Cerebellar nuclear complex (tissue), 1 donor: ENCODE measurements around the gene KLHL29.

Experiments used
- DNase-seq, 2 experiments: peaks; one replicate each; lab custom pipeline; 2025; lab: John Stamatoyannopoulos, UW

The KLHL29 gene

DNA sequence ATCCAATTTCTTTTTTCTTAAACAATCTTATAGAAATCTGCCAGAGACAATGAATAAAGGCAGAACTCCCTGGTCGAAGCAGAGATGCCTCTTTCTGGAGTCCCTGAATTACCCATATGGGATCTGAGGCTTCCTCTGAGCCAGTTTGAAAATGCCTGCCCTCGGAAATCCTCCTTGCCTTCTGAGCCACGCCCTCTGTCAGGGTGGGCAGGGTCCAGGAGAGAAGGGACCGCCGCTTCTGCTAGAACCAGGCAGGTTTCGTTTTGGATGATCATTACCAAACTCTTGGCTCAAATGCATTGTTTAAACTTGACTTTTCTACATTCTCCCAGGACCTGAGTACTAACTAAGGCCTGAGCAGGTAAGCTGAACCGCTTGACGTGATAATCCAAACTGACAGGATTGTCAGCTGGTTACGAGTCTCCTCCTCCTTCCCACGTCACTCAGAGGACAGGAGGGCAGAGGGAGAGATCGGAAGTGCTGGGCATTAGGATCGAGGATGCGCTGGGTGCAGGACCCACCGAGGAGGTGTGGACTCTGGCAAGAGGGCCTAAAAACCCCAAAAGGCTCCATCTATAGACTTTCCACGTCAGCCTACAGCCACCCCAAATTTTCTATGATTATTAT lies 128.4 kb downstream of the KLHL29 start:
- no peak for DNase-seq

DNA sequence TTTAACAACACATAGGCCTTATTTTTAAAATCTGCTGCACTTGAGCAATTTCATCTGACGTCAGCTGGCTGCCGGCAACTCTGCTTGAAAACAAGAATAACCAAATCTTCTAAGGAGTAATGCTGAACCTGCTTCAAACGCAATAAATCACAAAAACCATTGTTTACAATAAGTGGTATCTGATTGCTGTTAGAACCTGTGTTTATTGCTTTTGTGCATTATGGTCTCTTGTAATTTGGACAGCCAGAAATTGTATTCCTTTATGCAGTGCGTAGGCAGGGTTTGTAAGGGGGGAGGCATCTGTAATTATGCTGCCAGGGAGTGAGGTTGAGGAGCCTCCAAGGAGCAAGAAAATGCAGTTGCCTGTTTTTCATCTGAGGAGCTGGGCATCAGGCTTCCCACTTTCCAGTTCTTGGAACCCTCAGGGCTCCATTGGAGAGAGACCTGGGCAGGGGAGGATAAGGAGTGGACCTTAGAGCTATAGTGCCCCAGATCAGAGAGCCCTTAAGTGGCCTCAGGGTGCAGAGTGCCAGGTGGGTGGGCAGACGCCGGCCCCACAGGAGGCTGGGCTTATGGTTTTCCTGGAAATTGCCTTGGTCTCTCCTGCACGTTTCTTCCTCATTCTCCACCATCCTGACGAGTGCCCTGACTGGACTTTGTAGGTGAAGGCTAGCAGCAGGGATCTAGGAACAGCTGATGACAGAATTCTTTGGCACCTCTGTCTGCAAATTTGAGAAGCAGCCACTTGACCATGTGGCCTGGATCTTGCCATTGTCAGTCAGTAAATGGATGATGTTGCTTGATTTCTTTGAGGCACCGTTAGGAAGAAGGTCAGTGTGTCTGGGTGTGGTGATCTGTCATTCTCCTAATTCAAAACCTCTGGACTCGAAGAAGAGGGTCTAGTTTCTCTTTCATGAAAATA lies 129.2 kb downstream of the KLHL29 start:
- no peak for DNase-seq

DNA sequence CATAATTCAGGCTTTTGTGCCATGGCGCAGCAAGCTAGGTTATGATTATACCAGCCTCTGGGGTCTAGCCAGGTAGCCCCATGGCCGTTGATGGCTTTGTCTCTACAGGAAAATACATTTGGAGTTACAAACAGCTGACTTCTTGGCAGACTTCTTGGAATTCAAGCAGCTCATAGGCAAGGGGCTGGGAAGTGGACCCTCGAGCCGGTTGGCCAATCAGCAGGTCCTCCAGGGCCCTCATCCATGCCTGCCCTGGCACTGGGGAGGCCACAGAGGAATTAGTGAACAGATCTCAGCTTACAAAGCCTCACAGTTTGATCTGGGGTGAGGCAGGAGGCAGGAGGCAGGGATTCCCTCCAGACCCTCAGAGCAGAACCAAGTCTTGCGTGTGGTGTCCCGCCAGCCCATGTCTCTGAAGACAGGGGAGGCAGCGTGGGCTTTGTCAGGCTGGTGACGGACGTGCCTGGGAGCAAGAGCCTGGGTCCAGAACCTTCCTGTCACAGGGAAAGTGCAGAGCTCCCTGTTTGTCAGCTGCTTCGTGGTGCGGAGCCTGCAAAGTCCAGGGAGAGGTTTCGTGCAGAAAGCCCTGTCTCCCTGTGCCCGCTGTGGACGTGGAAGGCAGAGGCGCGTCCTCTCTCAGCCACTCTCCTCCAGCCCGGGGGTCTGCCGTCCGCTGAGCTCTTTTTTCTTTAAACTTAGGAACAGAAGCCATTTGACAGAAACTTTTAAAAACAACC lies 131.7 kb downstream of the KLHL29 start:
- DNase-seq, result no peak

DNA sequence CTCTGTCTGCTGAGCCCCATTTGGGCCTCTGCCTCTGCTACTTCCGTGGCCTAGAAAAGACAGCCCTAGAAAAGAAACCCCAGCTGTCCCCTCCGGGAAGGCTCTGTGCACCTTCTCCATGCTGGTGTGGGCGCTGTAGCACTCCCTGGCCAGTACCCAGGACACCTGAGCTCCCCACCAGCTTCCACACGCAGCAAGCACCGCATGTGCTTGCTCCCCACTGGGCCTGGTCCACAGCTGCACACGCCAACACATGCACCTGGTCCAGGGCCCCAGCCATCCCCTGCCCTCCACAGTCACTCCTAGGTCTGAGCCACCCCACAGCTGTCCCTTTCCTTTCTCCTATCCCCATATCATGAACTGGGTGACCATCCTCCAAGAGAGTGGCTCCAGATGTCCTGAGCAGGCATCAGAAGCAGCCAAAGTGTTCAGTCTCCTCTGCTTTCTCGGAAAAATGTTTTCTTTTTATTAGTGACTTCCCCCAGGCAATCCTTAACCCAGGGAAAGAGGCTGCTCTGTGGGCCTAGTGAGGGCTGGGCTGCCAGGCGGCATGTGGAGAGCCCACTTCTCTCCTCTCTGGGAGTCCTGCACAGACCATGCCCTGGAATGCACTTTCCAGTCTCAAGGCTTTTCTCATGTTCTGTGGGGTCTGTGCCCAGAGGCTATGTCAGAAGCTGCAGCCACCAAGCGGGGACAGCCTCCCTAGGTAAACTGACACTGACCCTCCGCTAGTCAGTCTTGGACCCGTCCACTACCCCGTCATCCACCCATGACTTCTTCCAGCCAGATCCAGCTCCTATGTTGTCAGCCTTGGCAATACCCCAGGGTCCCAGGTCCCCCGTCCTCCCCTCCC lies 133.7 kb downstream of the KLHL29 start:
- no peak for DNase-seq

DNA sequence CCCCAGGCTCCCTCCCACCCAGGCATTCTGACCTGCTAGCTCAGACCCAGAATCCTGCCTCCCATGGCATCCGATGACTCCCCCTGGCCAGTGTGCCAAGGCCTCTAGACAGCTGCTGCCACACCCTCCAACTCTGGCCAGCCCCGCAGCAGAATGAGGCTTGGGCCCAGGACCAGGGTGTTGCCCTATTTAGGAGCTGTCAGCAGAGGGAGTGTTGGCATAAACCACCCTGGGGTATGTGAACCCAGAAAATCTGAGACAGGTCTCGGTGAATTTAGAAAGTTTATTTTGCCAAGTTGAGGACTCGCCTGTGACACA lies 134.3 kb downstream of the KLHL29 start:
- DNase-seq, result no peak

DNA sequence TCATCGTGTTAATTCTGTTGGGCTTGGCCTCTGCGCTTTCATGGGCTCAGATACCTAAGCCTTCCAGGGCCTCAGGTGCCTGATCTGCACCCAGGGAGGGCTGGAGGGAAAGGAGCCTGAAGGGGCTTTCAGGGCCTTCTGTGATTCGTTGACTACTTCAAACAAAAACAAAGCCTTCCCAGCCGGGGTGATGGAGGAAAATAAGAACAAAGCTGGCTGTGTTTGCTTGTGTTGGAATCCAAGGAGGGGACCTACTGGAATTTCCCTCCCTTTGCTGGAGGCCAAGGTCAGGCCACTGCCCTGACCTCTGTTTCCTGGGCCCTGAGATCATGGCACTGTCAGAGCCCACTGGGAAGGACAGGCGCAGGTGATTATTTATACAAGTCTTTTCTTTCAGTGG lies 135.3 kb downstream of the KLHL29 start:
- no peak for DNase-seq

DNA sequence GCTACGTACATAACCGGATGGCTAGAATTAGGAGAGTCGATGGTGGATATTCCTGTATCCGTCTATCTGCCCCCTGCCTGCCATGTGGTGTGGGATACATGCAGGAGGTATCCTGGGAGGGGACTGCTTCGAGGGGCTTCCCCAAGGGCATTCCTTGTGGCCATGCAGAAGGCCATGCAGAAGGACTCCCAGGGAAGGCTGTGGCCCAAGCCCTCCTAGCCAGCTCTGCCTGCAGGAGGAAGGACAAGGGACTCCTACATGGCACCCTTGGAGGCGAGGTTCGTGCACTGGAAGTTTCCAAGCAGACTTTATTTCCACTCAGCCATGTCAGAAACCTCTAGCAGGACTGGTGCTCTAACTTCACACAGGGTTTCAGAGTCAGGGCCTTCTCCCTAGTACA lies 136.1 kb downstream of the KLHL29 start:
- no peak for DNase-seq

DNA sequence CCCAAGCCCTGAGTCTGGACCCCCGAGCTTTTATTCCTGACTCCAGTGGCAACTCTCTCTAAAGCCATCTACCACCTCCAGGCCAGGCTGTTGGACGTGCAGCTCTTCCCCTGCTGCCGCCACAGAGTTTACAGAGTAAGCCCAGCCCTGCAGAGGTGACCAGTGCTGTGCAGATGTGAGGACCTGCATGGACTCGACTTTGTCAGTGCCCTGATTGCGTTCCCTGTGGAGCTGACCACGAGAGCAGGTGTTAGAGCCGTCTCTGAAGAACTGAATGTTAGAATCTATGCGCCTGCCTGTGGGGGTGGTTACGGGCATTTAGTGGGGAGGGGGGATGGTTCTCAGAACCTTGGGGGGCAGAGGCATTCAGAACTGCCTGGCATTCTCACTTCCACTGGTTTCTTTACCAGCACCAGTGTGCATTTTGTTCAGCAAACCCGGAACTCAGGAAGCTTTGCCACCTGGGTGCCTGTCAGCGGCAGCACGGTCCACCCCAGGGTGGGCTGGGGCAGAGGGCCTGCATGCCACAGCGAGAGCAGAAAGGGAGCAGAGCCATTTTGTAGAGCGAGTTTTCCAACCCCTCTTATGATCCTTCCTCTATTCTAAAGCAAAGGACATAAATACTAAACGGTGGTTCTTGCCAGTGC lies 137.9 kb downstream of the KLHL29 start:
- no peak for DNase-seq

DNA sequence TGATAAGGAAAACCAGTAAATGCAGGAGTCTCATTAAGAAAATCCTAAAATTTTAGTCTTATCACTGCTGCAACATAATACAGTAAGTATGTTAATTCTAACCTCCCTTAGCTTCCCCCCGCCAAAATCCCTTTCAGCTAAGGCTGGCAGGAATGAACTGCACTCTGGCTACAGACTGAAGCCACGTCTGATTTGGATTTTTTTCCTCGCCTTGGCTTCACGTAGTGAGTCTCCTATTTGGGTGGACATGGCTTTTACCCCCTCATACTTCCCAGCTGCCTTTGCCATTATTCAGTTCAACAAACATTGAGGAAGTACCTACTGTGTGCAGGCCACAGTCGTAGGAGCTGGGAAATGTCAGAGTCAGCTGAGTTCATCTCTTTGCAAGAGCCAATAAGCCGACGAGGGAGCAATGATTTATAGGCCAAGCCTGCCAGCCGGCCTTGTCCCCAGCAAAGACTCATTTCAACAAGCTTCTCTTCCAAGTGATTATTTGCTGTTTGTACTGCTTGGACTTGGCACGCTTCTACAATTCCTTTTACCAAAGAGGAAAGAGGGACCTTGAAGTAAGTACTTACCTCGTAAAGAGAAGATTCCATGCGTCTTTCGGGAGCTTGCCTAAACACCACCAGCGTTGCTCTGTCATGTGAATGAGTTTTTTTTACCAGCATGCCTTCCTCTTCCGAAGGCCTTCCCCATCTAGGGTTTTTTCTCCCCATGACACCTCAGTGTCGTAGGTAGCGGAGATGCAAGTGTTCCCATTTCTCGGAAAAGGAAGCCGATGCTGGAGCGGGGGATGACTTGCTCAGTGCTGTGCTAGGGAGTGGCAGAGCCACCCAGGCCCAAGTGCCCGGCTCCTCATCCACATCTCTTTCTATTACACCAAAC lies 138.6 kb downstream of the KLHL29 start:
- DNase-seq, result no peak

DNA sequence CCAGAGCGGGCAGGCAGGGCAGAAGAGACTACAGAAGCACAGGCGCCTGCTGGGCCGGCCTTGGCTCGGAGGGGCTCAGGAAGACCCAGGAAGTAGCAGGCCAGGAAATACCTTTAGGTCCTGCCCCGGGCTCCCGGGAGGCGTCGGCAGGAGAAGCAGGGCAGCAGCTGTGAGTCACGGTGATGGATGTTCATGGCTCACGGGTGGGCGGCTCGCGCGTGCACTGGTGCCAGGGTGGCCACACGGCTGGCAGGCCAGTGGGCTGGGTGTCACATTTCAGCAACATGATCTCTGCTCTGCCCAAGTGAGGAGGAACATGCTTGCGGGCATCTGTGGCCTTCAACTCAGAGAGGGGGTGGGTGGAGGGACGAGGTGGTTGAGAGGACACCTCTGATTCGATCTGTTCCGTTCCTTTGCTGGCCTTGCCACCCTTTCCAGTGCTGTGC lies 139.3 kb downstream of the KLHL29 start:
- DNase-seq, result no peak

DNA sequence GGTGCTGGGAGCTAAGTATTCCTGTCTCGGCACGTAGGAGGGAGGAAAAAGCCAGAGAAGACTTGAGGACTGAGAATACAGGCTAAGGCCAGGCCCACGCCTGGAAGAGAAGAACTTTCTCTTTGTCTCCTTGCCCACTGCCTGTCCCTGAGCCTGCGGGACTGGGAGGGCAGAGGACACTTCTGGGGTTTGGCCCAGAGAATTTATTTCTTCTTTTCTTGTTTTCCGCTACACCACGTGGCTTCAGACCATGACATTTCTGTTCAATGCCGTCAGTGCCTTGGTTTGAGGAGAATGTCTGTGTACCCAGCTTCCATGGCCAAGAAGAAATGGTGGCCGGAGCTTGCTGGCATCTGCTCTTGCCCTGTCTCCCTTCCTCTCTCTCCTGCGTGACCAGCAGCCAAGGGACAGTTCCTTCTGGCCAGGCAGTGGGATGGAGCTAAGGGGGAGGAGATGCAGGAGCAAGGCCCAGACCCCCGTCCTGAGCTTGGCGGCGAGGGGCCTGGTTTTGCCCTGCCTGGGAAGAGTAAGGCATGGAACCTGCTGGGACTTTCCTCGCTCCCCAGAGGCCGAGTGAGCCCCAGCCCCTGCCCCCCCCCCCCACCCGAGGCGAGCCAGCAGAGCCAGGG lies 140.3 kb downstream of the KLHL29 start:
- no peak for DNase-seq

DNA sequence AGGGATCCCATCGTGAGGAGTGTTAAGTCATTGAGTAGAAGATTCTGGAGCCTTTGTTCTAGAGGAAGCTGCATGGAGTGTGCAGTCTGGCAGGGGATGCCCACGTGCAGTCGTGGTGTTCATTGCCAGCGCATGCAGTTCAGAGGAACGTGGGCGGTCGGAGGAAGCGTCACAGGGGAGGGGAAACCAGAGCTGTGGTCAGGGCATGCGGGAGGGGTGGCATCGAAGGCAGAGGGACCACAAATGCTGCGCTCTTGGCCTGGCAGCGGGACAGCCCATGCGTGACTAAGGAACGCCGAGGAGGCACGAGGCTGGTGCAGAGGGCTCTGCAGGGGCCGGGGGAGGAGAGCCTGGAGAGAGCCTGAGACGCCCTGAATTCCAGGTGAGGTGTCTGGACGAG lies 141.1 kb downstream of the KLHL29 start:
- no peak for DNase-seq

DNA sequence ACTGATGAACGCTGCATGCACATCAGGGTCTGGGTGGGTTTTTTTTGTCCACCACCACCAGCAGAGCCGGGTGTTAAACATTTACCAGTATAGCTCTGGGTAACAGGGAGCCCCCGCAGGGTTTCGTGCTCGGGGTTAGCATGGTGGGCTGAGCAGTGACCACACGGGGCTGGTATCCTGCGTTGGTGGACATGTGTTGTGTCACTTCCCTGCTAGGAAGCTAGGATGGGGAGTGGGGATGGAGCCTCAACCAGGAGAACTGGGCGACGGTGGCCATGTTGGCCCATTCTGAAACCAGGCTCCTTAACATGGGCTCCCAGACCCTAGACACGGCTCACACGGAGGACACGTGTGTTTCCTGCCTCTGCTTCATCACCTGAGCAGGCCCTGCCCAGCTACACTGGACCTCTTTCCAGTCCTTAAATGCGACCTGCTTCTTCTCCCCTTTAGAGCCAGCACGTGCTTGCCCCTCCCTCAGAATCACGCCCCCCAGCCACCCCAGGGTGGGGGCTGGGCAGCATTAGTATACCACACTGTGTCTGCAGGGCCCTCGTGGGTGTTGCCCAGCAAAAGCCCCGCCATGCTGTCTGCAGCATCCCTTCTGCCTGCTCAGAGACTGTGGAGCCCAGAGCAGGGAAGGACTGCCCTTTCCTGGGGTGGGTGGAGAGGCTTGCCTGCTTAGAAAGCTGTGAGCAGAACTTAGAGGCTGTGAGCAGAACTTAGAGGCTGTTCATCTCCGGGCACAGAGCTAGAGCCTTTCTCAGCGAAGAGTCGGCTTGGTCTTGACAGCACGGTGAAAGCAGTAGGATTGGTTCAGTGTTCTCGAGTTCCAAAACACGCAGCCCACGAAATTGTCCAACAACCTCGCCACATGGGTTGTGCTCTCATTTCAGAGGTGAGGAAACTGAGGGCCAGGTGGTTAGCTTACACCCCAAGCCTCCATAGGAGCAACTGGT lies 142.1 kb downstream of the KLHL29 start:
- no peak for DNase-seq

DNA sequence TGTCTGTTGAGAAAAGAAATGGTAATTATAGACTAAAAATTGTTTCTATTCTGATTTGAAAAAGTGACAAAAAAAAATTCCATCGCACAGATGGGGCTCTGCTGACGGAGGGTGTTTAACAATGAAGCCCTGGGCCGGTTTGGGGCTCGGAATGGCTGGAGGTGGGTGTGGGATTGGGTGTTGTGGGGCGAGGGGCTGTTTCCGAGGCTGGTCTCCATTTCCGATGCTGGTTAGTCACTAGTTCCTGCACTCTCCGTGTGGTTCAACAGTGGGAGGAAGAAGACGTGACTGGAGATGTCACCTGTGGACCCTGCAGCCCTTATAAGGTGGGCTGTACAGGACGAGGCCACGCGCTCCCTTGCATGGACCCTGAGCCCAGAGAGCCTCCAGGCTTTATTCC lies 143.2 kb downstream of the KLHL29 start:
- DNase-seq, result no peak

DNA sequence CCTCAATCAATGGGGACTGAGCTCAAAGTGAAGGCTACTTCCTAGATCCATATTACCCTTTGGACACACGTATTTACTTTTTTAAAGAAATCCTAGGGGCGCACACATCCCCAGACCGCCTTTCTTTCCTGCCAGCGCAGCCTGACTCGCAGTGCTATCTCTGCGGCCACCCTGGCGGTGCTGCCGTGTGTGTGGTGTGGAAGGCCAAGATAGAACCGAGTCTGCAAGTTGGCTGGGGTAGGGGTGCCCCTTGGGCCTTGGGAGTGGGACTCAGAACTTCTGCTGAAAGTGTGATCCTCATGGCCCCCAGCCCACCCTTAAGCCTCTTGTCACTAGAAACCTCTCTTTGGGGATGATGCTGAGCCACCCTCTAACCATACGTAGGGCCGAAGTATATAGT lies 143.7 kb downstream of the KLHL29 start:
- no peak for DNase-seq

DNA sequence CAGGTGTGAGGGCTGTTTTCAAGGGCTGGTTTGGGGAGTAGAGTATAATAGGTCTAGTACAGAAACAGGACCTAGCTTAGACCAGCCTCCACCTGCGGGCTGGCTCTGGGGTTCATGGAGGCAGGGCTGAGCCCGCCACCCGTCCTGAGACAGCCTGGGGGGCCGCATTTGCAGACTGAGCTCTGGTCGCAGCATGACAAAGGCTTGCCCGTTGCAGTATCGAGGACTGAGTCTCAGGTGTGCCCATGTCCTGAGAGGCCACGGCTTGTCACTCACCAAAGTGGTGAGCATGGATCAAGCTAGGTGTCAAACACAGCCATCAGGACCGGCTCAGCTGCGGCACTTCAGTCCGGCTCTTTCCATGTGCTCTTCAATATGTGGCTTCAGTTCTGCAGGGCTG lies 144.7 kb downstream of the KLHL29 start:
- DNase-seq, result no peak

DNA sequence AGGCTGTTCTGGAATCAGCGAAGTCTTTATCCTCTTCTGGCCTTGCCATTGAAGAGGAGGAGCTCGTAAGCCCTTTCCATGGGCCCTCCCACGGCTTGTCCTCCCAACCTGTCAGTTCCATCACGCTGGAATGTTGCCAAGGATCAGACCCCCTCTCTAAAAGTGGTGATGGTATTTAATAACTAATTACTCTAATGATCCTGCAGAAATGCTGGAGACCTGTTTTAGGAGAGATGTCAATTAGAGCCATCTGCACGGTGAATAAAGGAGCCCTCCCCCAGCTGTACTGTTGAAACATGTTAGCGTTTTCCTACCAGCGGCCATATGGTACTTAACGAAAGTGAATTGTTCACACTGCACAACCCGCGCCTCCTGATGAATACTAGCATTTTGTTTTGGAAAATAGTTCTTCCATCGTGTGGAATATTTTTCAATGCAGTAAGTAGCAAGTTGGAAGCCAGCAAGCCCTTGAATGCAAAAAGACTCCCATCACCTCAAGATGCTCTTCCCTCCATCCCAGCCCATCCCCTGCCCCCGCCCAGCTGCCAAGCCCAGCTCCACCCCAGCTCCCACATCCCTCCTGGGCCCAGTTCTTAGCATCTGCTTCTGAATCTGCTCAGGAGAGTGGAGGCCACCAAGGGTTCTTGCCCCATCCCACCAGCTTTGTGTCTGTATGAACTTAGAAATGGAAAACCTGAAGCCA lies 145.4 kb downstream of the KLHL29 start:
- DNase-seq, result no peak

DNA sequence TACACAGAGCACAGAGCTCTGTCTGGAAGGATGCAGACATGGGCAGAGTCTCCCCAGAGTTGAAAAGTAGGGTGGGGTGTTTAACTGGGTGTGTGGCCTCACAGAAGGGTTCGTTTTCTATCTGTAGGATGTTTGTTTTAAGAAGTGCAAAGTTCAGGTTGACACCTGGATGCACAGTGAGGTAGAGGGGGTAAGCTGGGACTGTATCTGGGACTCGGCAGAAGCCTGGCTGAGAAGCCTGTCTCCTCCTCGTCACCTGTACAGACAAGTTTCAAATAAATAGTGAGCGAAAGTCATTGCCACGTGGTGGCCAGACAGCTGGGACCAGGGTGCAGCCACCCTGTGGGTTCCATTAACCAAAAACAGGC lies 145.9 kb downstream of the KLHL29 start:
- DNase-seq, result no peak
